GM18505 (cell line): ENCODE data around the gene MARCHF3.

ENCODE experiments used
- ATAC-seq: cut with Tn5 transposase; IDR thresholded peaks from one replicate; pipeline ENCODE4 v1.9.1; 2021; ENCODE audit not compliant: unreplicated experiment
- POLR2A ChIP-seq: IDR thresholded peaks from 4 replicates; pipeline ENCODE4 v1.6.1; 2011; ENCODE audit warnings: borderline replicate concordance; ENCODE audit not compliant: insufficient read depth, insufficient read length; ENCODE audit errors: extremely low read depth

The MARCHF3 gene, protein sequence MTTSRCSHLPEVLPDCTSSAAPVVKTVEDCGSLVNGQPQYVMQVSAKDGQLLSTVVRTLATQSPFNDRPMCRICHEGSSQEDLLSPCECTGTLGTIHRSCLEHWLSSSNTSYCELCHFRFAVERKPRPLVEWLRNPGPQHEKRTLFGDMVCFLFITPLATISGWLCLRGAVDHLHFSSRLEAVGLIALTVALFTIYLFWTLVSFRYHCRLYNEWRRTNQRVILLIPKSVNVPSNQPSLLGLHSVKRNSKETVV

DNA sequence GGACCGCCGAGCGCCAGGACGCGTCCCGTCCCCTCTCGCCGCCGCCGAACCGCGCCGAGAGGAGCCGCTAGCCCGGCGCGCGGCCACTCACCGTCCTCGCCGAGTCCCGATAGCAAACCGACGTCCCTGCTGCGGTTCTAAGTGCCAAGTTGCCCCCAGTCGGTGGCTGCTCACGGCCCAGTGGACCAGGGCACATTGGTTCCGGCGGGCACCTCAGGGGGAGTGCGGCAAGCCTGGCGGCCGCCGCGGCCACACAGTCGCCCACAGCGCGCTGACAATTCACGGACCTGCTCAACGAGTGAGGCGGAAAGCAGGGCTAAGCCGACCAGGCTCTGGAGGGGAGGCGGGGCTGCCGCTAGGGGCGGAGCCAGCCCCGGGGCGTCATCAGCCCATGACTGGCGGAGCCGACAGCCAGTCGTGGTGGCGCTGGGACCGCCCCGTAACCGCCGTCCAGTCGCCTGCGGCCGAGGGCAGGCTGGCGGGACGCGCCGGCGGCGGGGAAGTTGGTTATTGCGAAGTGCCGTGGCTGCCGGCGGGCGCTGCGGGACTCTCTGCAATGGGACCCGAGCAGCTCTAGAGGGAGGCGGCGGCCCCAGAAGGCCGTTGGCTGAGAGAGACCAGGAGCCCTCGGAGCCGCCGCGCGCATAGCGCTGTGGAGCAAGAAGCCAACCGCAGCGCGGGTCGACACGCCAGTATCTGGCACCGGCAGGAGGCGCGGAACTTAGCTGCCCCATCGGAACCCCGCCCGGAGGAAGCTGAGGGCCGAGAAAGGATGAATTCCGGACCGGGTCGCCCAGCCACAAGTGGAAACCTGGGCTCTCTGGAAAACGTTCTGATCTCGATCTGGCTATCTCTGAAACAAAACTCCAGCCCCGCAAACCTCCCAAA, at the start of gene MARCHF3:
Gene MARCHF3, minus strand, starts transcription at position 300 of the 888 bp plus-strand sequence. CDS start 112,387 bp downstream, outside the sequence.
- TF ChIP-seq POLR2A, result peak; percentile 91
- peak; percentile 94 for ATAC-seq

DNA sequence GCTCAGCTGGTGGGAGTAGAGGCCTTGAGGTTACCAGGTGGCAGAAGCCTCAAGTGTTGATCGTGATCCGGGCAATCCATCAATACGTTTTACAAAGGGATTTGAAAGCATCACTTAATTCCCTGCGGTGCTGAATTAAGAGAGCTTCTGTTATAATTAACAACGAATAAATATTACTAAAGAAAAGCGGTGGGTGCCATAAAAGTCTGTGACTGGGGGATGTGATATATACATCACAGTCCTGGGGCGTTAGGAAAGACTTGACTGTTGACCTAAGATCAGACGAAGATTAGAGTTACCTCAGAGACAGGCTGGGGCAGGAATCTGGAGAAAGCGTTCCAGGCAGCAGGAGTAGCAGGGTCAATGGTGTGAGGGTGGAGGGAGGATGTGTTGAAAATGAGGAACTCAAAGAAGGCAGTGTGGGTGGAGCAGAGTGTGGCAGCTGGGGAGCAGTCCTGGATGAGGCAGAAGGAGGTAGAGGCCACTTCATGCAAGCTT, 49.7 kb upstream of the MARCHF3 start:
- no peak for ATAC-seq
- no peak for TF ChIP-seq POLR2A

DNA sequence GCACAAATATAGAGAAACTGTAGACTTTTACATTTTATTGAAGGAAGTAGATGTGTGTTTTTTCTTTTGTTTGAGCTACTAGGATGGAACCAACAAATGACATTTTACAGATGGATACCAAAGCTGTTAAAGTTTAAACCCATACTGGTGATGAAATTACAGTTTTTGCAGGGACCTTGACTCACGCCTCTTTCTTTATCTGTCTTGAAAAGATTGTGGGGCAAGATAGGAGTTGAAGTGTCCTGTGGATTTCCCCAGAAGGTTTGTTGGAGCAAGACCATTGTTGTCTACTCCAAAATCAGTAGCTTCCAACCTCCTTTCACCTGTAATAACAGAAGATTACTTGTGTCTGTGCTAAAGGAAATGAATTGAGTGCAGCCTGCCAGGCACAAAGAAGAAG, 47.0 kb upstream of the MARCHF3 start:
- no peak for TF ChIP-seq POLR2A
- no peak for ATAC-seq

DNA sequence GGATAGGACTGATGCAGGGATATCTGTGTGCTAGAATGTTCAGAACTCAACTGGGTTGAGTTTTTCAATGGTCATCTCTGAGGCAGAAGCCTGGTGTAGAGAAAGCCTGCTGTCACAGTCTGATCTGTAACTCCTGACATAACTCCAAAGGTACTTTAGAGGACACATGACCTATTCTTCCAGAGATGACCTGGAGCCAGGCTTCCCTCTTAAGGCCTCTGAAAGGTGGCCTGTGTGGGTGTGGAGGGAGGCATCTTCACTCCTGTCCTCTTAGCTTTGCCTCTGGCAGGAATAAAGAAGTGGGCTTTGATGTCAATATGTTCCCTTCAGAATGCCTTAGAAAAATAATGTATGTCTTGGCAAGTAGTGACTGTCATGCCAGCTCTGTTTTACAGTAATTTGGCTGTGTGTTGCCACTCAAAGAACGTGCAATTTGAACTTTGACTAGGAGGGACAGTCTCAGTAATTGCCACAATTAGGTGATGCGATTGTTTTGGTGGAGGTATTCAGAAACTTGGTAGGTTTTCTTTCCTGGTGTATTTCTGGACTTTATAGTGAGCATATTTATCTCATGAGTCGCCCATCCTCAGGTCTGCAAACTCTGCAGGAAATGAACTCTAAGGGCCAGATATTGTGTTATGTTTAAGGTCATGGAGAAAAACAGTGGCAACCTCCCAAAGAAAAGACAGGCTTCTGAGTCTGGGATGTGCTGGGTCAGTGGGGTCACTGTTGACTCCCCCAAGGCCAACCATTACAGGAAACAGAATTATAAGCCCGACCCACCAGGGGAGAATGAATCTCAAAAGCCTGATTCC, 46.2 kb upstream of the MARCHF3 start:
- TF ChIP-seq POLR2A, result no peak

DNA sequence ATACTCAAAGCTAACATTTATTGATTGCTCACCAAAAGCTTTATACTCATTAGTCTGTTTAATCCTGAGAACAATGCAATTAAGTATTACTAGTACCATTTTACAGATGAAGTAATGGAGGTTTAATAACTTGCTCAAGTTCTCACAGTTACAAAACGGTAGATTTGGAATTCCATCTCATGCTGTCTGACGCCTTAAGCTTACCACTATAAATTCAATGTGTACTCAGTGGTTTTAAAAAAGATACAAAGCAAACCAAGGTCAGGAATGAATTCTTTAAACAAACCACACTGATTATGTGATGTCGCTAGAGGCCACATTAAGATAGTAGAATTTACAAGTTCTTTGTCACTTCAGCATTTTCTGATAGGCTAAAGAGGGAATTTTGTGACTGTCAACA, 44.1 kb upstream of the MARCHF3 start:
- TF ChIP-seq POLR2A, result no peak
- no peak for ATAC-seq

More for the DNA sequence above, 46.2 kb upstream of the MARCHF3 start:
- no peak for ATAC-seq

DNA sequence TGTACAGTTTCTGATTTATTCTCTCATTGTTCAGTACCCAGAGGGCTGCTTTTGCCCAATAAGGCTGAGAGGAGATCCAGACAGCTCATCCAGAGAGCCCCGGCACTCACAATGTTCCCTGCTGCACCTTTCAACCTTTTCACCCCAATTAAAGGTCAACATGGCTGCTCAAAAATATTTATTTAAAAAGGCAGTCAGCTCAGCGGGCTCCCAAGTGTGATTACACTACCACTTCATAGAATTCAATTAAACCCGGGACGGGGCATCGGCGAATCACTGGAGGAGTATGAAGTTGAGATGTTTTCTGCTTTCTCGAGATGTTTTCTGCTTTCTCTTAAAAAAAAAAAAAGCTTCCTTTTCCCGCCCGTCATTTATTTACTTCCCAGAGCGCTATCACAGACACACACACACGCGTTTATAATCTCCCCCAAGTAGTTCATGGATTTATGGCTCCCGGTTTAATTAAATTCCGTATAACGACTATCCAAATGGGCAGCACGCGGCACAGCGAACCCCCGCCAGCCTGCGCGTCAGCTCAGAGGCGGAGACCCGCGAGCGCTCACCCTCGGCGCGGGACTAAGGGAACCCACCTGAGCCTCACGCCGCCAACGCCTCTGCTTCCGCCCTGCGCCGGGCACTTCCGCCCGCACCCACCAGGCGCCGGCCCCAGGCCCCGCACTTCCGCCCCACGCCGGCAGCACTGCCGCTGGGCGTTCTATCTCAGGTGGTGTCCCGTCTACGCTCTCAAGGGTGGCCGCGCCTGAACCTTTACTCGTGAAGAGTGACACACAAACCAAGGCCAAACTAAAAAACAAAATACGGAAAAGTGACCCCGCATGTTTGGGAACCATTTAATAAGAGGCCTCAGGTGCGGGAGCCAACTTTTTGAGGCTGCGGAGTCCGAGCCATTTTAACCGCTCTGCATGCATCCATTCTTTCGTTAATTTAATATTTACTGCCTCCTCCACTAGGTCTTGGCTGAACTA, 42.8 kb upstream of the MARCHF3 start, which contains the start of gene C5orf63:
Gene C5orf63, minus strand, starts transcription at position 642 of the 986 bp plus-strand sequence. CDS start 14,507 bp downstream, outside the sequence.
- peak; percentile 86 for TF ChIP-seq POLR2A
- ATAC-seq, result peak; percentile 99

DNA sequence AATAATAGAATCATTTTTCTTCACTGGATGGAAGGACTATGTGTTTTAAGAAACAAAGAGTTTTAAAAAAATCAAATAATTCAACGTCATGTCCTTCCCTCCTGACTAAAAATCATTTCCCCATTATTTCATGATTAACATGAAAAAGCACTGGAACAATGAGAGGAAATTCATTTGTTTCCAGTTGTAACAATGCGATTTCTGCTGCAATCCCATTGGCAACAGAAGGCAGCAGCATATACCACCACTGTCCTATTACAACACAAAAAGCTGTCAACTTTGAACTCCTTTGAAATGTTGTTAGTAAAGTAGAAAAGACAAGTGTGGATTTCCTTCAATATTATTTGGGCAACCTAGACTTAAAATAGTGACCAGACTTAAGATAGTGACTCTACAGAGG, 39.9 kb upstream of the MARCHF3 start:
- no peak for ATAC-seq

DNA sequence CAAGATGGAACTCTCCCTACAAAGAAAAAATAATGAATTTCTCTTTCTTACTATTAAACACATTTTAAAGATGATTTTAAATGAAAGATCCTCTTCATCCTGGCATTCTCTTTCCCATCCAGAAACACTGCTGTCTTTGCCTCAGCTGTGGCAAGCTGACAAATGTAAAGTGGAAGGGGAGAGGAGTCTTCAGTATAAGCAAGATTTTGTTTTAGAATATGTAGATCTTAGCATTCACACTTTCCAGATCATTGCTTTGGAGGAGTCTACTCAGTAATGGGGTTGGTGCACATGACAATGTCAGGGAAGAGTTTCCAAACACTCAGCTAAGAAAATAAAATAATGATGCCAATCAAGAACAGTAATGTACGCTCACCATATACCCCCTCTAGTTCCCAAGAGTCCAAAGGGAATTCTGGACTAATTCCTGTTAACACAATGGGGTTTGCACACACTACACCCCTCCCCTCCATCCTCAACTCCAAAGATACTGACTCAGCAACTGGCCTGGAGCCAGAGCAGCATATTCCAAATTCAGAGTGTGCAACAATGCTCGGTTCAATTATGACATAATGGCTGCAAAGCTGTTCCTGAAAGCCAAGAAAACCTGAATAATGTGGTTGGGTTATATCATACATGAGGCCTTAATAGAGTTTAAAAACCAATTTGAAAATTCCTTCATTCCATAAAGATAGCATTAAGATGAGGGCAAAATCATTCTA, 38.3 kb upstream of the MARCHF3 start:
- no peak for ATAC-seq
- no peak for TF ChIP-seq POLR2A

More for the DNA sequence above, 39.9 kb upstream of the MARCHF3 start:
- TF ChIP-seq POLR2A, result no peak

DNA sequence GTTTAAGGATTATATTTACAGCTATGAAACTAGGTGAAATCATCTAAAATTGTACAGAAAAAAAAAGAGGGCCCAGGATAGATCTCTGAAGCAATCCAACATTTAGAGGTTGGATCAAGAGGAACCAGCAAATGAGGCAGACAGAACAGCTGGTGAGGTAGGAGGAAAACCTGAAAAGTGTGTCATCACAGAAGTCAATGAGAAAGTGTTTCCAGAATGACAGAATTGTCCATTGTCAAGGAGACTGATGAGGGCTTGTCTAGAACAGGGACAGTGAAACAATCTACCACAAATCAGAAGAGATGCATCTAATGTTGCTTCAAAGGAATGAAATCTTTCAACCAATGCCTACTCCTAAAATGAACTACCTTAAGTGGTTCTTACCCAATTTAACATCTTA, 36.4 kb upstream of the MARCHF3 start:
- no peak for ATAC-seq
- no peak for TF ChIP-seq POLR2A

DNA sequence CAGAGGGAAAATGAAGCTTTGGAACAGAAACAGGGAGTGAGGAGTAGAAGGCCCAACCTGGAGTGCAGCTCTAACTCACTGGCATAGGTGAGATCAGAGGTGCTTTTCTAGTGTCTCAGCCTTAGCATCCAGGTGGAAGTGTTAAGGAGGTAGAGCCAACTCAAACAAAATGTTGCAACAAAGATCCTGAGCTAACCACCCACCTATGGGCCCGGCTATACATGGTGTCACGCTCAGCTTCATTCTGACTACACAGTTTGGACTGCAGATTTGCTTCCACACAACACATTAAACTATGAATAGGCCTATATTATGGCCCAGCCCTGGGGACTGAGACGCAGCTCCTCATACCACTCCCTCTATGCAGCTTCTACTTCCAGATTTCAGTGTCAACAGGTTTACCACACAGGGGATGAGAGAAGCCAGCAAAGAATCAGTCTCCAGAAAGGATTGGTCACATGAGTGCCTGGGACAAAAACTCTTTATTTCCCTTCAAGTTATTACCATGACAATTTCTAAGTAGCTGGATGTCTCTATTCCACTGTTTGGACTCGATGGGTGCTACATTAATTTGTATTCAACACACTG, 34.0 kb upstream of the MARCHF3 start:
- TF ChIP-seq POLR2A, result no peak
- ATAC-seq, result no peak

DNA sequence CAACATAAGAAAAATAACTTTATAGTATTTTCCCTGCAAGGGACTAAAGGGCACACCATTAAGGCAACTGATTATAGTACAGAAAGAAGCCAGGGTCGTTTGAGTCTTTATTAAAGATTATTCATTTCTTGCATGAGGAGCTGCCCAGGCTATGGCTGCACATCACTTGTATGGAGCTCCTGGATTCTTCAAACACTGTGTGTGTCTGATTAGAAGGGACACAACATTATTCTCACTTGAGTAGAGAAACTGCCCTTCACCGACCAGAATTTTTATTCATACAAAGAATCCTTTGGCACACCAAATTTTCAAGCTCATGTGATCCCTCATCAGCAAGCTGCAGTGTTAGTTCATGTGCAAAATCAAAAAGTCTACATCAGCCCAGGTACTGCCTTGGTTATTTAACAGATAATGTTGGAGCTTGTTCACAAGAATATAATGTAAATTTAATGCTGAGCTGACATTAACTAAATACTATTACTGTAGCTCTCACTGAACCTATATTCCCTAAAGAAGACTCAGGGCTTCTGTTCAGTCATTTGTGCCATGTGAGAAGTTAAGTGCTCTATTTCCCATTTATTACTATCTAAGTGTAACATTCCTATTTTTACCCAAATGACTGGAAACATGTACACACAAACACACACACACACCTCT, 33.0 kb upstream of the MARCHF3 start:
- no peak for ATAC-seq
- no peak for TF ChIP-seq POLR2A

DNA sequence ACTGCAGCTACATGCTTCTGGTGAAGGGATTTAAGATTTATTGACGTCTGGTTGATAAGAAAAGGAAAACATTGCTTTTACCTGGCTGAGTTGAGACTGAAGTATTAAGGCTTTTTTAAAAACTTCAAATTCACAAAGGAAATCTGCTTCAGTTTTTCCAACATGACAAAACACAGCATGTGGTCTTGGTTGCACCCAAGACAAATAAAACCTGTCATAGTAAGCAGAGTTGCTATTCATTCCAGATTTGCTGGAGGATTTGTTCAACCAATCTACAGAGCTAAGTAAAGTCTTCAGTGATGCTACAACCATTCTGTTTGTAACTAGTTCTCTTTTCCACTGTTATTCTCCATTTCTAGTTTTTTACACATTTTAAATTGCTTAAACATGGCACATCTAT, 31.6 kb upstream of the MARCHF3 start:
- TF ChIP-seq POLR2A, result no peak
- no peak for ATAC-seq
